CD4-positive, alpha-beta T cell (primary cell): ENCODE data around the gene GJA4. TPM values are rescaled to one million over a fixed set of nuclear protein-coding genes. Genes with fewer than 3 reads are reported as not detected.
"Not testable (repeated sequence)": the region's sequence is repeated elsewhere in the genome, so short reads cannot be mapped to it uniquely, and the experiment has no call there.

Experiments
- ATAC-seq: fragments of 200-7000 bp; cut with Tn5 transposase; one replicate; pipeline ENCODE4 v1.10.0; 2022; ENCODE audit warnings: mild to moderate bottlenecking; ENCODE audit not compliant: poor library complexity
- CTCF ChIA-PET: fragments of 350-600 bp; sonication (Branson Sonifier 250); formaldehyde crosslinking; loops from one replicate; lab custom pipeline; 2021; ENCODE audit warnings: antibody characterized with exemption, inconsistent platforms; lab: Charles Lee
- POLR2A ChIA-PET: fragments of 350-600 bp; sonication (Branson Sonifier 250); formaldehyde crosslinking; loops from one replicate; lab custom pipeline; 2021; ENCODE audit warnings: antibody characterized with exemption, inconsistent platforms; lab: Charles Lee
- DNase-seq, 14 experiments: peaks; one replicate each; pipeline ENCODE4 v3.0.0-alpha.2; 2013 to 2020; ENCODE audit warnings: mixed read lengths in 2 of 14
- H3K27ac ChIP-seq, 2 donors: one replicate each; pipeline versions ENCODE4 v1.5.1 to v1.7.0; 2013; ENCODE audit warnings: low read length in 2 of 2, low read depth in 1 of 2, mild to moderate bottlenecking in 1 of 2
- H3K27me3 ChIP-seq, 2 experiments: 1 replicate in 1 of 2; 2 replicates in 1 of 2; pipeline versions ENCODE4 v1.6.1 to v1.7.0; 2013; ENCODE audit warnings: low read length in 2 of 2, control low read depth in 1 of 2, mild to moderate bottlenecking in 1 of 2, moderate library complexity in 1 of 2; ENCODE audit not compliant: insufficient read depth in 2 of 2, control insufficient read depth in 1 of 2
- H3K36me3 ChIP-seq: one replicate; pipeline ENCODE4 v1.6.1; 2013; ENCODE audit warnings: low read length, control low read depth; ENCODE audit not compliant: insufficient read depth
- H3K4me1 ChIP-seq: one replicate; pipeline ENCODE4 v1.6.1; 2013; ENCODE audit warnings: low read length, control low read depth; ENCODE audit not compliant: insufficient read depth
- H3K4me3 ChIP-seq: one replicate; pipeline ENCODE4 v1.5.1; 2013; ENCODE audit warnings: mild to moderate bottlenecking, low read length, moderate library complexity
- H3K9me3 ChIP-seq, 2 experiments: 1 replicate in 1 of 2; 2 replicates in 1 of 2; pipeline versions ENCODE4 v1.6.1 to v1.7.0; 2013; ENCODE audit warnings: low read length in 2 of 2, mild to moderate bottlenecking in 2 of 2, control low read depth in 1 of 2, moderate library complexity in 1 of 2; ENCODE audit not compliant: control insufficient read depth in 1 of 2, insufficient read depth in 1 of 2
- H3K27ac Mint-ChIP-seq: one replicate; pipeline ENCODE4 v1.8.0; 2020; ENCODE audit warnings: mixed read lengths
- H3K27me3 Mint-ChIP-seq: one replicate; pipeline ENCODE4 v1.8.0; 2021; ENCODE audit warnings: mixed read lengths
- H3K36me3 Mint-ChIP-seq: one replicate; pipeline ENCODE4 v1.8.0; 2021; ENCODE audit warnings: low read depth, mixed read lengths
- H3K4me1 Mint-ChIP-seq: one replicate; pipeline ENCODE4 v1.8.0; 2021; ENCODE audit warnings: low read depth, mixed read lengths
- H3K4me3 Mint-ChIP-seq: one replicate; pipeline ENCODE4 v1.8.0; 2020; ENCODE audit warnings: mild to moderate bottlenecking, mixed read lengths
- H3K9me3 Mint-ChIP-seq: one replicate; pipeline ENCODE4 v1.8.0; 2020; ENCODE audit warnings: mixed read lengths
- intact Hi-C, 2 experiments: fragments of 100-400 bp; cut with DNase I in 1 of 2; cut with micrococcal nuclease in 1 of 2; formaldehyde crosslinking; loops; one replicate each; pipeline versions ENCODE4 v1.15.1 to v1.9.0; 2023 to 2025; cut with DNase I, micrococcal nuclease
- total RNA-seq, 174 experiments: library from RNA in 2 of 174; stranded (reverse) in 2 of 174; gene quantifications; one replicate each; pipeline ENCODE4 v1.2.3 and lab custom pipeline; 2021 to 2026
- TF ChIP-seq, protein P1 (sequence below): fragments of 200-600 bp; IDR thresholded peaks from one replicate; pipeline ENCODE4 v1.8.0; 2022; ENCODE audit warnings: antibody characterized with exemption, mild to moderate bottlenecking

The GJA4 gene
- total RNA-seq, 2 experiments from 2014 or later: not detected

DNA sequence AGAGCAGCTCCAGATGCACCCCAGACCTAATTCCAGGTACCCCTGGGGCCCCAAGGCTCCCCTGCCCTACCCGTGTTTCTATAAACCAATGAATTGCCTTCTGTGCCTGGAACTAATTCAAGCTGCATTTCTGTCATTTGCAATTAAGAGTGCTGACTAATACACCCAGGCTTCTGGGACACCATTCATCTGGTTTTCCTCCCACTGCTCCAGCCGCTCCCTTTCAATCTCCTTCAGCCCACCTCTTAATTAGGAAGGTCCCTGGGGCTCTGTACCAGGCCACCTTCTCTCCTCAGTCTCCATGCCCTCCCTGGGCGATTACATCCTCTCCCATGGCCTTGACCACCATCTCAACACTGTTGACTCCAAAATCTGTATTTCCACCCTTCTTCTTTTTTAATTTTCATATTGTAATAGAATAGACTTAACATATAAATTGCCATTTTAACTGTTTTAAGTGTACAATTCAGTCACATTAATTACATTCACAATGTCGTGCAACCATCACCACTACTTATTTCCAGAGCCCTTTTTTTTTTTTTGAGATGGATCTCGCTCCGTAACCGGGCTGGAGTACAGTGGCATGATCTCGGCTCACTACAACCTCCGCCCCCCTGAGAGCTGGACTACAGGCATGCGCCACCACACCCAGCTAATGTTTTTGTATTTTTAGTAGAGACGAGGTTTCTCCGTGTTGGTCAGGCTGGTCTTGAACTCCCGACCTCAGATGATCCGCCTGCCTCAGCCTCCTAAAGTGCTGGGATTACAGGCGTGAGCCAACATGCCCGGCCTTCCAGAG lies 21.0 kb upstream of the GJA4 start:
- H3K27me3 Mint-ChIP-seq: no peaks in the 10 kb centered on the region
- CTCF ChIA-PET: no interaction called here
- H3K36me3 Mint-ChIP-seq: no peaks in the 10 kb centered on the region
- TF ChIP-seq, protein P1, sequence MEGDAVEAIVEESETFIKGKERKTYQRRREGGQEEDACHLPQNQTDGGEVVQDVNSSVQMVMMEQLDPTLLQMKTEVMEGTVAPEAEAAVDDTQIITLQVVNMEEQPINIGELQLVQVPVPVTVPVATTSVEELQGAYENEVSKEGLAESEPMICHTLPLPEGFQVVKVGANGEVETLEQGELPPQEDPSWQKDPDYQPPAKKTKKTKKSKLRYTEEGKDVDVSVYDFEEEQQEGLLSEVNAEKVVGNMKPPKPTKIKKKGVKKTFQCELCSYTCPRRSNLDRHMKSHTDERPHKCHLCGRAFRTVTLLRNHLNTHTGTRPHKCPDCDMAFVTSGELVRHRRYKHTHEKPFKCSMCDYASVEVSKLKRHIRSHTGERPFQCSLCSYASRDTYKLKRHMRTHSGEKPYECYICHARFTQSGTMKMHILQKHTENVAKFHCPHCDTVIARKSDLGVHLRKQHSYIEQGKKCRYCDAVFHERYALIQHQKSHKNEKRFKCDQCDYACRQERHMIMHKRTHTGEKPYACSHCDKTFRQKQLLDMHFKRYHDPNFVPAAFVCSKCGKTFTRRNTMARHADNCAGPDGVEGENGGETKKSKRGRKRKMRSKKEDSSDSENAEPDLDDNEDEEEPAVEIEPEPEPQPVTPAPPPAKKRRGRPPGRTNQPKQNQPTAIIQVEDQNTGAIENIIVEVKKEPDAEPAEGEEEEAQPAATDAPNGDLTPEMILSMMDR: no peak
- POLR2A ChIA-PET: no interaction called here
- Histone ChIP-seq H3K27ac (no peak overlapping the region), H3K4me3 (no peak overlapping the region), H3K4me1 (no peaks in the 10 kb centered on the region), H3K9me3 (no peaks in the 10 kb centered on the region), H3K27me3 (peaks cover 5 to 7% of the 10 kb centered on the region in 2 experiments), H3K36me3 (no peaks in the 10 kb centered on the region)
- no peak overlapping the region for H3K27ac Mint-ChIP-seq
- intact Hi-C loops: no loop called here
- DNase-seq (no peak), ATAC-seq (no peak)
- H3K9me3 Mint-ChIP-seq: no peaks in the 10 kb centered on the region
- no peak overlapping the region for H3K4me3 Mint-ChIP-seq
- H3K4me1 Mint-ChIP-seq: no peaks in the 10 kb centered on the region

DNA sequence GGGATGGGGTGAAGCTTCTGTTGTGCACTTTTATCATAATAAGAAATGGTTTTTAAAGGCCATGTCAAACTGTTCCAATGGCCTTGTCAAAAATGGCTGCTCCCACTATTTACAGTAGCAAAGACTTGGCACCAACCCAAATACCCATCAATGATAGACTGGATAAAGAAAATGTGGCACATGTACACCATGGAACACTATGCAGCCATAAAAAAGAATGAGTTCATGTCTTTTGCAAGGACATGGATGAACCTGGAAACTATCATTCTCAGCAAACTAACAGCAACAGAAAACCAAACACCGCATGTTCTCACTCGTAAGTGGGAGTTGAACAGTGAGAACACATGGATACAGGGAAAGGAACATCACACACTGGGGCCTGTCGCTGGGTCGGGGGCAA lies 19.7 kb upstream of the GJA4 start:
- H3K4me1 Mint-ChIP-seq, intact Hi-C loops: not testable (repeated sequence)

DNA sequence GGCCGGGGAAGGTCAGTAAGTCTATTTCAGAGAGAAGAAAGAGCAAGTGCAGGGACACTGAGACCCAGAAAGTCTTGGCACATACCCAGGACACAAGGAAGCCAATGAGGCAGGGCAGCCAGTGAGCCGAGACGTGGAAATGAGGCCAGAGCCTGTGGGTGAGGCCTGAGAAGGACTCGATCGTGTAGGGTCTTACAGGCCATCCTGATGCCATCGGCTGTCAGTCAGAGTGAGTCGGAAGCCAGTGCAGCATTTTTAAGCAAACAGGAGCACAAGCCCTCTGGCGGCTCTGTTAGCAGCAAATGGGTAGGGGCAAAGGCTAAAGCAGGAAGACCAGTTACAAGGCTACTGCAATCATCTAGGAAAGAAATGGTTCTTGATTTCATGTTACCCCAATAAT lies 17.8 kb upstream of the GJA4 start:
- no peak overlapping the region for H3K4me3 Mint-ChIP-seq
- H3K4me1 ChIP-seq: no peaks in the 10 kb centered on the region
- H3K36me3 Mint-ChIP-seq: no peaks in the 10 kb centered on the region
- H3K27me3 Mint-ChIP-seq: peaks cover 24% of the 10 kb centered on the region
- H3K4me3 ChIP-seq: no peak overlapping the region
- H3K27me3 ChIP-seq: peaks cover 6 to 13% of the 10 kb centered on the region in 2 experiments
- no peaks in the 10 kb centered on the region for H3K9me3 Mint-ChIP-seq
- H3K27ac Mint-ChIP-seq: no peak overlapping the region
- ChIA-PET CTCF (interaction anchor here (1.1 kb wide), 1 partner anchor 78 kb away, joined by 3 read pairs; no protein-coding TSS in a partner anchor), POLR2A (no interaction called here)
- TF ChIP-seq, protein P1: no peak
- H3K27ac ChIP-seq: no peak overlapping the region
- intact Hi-C loops: no loop called here
- ATAC-seq (no peak), DNase-seq (no peak)
- no peaks in the 10 kb centered on the region for H3K36me3 ChIP-seq
- H3K9me3 ChIP-seq: no peaks in the 10 kb centered on the region
- no peaks in the 10 kb centered on the region for H3K4me1 Mint-ChIP-seq

More for the DNA sequence above, 19.7 kb upstream of the GJA4 start:
- H3K4me3 Mint-ChIP-seq, ATAC-seq, H3K9me3 Mint-ChIP-seq, H3K27ac ChIP-seq, H3K27me3 Mint-ChIP-seq, H3K36me3 Mint-ChIP-seq, H3K9me3 ChIP-seq, H3K4me1 ChIP-seq, H3K27me3 ChIP-seq, DNase-seq, CTCF ChIA-PET, H3K36me3 ChIP-seq, H3K4me3 ChIP-seq, H3K27ac Mint-ChIP-seq, POLR2A ChIA-PET: not testable (repeated sequence)
